ENCODE data around the gene SAC3D1. TPM values are rescaled to one million over a fixed set of nuclear protein-coding genes. Genes with fewer than 3 reads are reported as not detected.

The SAC3D1 gene
- total and polyA plus RNA-seq, 8 donors: 3.5 to 7.3 (median 4.7) TPM

DNA sequence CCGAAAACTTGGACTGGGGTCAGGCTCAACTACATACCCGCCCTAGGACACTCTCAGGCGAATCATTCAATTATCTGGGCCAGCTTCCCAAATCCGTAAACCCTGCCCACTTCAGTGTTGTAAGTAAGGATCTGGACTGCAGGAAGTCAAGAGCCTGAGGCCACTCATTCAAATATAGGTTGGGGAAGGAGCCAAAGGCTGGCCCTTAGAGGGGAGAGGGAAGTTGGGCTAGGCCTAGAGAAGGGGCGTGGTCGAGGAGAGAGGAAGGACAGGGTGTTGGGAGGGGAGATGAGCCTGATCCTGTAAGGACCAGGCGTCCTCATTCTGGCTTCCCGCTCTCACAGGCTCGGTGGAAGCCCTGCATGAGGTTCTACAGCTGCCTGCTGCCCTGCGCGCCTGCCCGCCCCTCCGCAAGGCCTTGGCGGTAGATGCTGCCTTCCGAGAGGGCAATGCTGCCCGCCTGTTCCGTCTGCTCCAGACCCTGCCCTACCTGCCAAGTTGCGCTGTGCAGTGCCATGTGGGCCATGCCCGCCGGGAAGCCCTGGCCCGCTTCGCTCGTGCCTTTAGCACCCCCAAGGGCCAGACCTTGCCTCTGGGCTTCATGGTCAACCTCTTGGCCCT lies 3.0 kb downstream of the SAC3D1 start:
- no peak overlapping the region for H3K27ac ChIP-seq
- 88 to 92% methylated on average over 15 to 23 of the region's 23 CpGs for WGBS, 2 donors
- ATAC-seq: no peak
- H3K9me3 ChIP-seq: no peaks in the 10 kb centered on the region
- intact Hi-C loops (cut with DNase I): no loop called here
- DNase-seq: no peak
- H3K4me1 ChIP-seq: peaks cover 0 to 17% (median 0%) of the 10 kb centered on the region in 3 donors
- FAIRE-seq: no peak
- no peaks in the 10 kb centered on the region for H3K36me3 ChIP-seq
- TF ChIP-seq, protein P1, sequence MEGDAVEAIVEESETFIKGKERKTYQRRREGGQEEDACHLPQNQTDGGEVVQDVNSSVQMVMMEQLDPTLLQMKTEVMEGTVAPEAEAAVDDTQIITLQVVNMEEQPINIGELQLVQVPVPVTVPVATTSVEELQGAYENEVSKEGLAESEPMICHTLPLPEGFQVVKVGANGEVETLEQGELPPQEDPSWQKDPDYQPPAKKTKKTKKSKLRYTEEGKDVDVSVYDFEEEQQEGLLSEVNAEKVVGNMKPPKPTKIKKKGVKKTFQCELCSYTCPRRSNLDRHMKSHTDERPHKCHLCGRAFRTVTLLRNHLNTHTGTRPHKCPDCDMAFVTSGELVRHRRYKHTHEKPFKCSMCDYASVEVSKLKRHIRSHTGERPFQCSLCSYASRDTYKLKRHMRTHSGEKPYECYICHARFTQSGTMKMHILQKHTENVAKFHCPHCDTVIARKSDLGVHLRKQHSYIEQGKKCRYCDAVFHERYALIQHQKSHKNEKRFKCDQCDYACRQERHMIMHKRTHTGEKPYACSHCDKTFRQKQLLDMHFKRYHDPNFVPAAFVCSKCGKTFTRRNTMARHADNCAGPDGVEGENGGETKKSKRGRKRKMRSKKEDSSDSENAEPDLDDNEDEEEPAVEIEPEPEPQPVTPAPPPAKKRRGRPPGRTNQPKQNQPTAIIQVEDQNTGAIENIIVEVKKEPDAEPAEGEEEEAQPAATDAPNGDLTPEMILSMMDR (IDR thresholded peaks at IDR 0.05): no peak
- no peaks in the 10 kb centered on the region for H3K27me3 ChIP-seq
- H3K4me3 ChIP-seq: no peak overlapping the region

DNA sequence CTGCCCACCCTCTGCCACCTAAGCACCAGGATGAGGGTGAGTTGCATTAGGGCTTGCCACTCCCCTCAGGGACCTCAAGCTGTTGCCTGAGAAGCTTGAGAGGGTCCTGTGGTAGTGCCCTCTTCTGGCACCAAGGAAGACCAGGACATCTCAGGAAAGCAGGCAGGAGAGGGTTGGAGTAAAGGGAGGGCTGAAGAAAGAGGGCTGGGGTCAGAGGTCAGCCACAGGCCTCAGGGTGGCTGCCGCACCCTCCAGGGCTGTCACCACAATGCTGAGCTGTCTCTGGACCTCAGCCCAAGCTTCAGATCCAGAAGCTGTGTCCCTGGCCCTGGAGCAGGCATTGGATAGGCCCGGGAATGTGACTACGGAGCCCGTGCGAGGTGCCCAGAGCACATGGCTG lies 4.1 kb downstream of the SAC3D1 start:
- Histone ChIP-seq H3K27ac (no peak overlapping the region), H3K9me3 (no peaks in the 10 kb centered on the region), H3K4me3 (no peak overlapping the region), H3K36me3 (no peaks in the 10 kb centered on the region), H3K4me1 (peaks cover 0 to 15% (median 0%) of the 10 kb centered on the region in 3 donors), H3K27me3 (no peaks in the 10 kb centered on the region)
- FAIRE-seq (no peak), ATAC-seq (no peak), DNase-seq (no peak)
- intact Hi-C loops (cut with DNase I): no loop called here
- 93 to 96% methylated on average over 5 of the region's 5 CpGs for WGBS, 2 donors
- TF ChIP-seq, protein P1 (IDR thresholded peaks at IDR 0.05): no peak

DNA sequence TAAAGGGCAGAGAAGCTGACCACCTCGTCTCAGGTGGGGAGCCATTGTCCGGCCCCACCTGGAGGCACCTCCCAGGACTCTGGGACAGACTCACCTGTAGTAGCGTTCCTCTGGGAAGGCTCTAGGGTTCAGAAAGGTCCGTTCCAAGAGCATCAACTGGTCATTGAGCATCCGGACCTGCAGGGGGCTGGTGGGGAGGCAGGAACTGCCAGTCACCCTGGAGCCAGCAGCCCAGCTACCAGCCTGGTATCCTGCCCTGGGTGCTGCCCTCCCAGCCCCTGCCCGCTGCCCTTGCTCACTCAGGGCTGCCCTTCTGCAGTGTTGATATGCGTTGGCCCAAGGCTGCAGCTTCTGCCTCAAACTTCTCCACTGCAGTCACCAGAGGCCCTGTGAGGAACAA lies 4.7 kb downstream of the SAC3D1 start:
- Histone ChIP-seq H3K27me3 (no peaks in the 10 kb centered on the region), H3K36me3 (no peaks in the 10 kb centered on the region), H3K4me1 (peaks cover 0 to 10% (median 0%) of the 10 kb centered on the region in 3 donors), H3K27ac (no peak overlapping the region), H3K4me3 (no peak overlapping the region), H3K9me3 (no peaks in the 10 kb centered on the region)
- intact Hi-C loops (cut with DNase I): no loop called here
- ATAC-seq (no peak), FAIRE-seq (no peak), DNase-seq (no peak)
- TF ChIP-seq, protein P1 (IDR thresholded peaks at IDR 0.05): no peak
- WGBS, 2 donors: 88 to 91% methylated on average over 7 of the region's 7 CpGs

DNA sequence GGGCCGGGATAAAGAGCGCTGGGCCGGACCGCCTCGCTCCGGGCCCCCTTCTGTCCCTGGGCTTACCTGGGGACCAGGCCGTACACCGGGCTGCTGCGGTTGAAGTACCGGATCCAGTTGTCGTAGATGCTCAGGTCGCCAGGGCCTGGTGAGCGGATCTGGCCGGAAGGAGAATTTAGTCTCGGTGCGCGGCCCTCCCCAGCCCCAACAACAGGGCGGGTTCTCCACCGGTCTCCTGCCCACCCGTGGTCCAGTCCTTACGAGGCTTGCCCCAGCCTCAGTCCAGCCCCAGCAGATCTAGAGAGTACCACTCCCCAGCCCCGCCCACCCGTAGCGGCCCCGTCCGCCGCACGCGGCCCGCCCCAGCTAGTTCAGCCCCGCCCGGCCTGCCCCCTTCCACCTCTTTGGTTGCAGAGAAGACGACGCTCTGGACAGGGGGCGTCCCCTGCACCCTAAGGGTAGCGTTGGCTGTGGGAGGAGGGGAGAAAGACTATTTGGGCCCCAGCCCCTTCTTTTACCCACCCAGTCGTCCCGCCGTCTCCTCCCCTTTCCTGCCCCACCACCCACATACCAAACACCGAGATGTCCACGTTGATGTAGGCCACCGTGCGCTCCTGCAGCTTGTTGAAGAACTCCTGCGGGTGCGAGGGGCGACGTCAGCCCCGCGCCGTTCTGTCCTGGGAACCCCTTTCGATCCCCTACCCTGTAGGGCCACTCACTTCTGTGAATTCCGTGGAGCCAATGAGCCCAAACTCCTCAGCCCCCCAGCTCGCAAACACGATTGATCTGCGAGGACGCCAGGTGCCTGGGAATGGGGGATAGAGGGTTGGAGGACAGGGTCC lies 6.8 kb downstream of the SAC3D1 start:
- TF ChIP-seq, protein P1 (IDR thresholded peaks at IDR 0.05): no peak
- WGBS, 2 donors: 57 to 63% methylated on average over 35 to 56 of the region's 56 CpGs
- no peak for FAIRE-seq

More for the DNA sequence above, 6.8 kb downstream of the SAC3D1 start:
- ATAC-seq (peak in 2 of 4 donors; percentile 29 to 33), DNase-seq (no peak)
- no peaks in the 10 kb centered on the region for H3K4me1 ChIP-seq
- peak overlapping the region in 2 of 4 donors; percentile 8 to 30 for H3K4me3 ChIP-seq
- intact Hi-C loops (cut with DNase I): no loop called here
- H3K9me3 ChIP-seq: no peaks in the 10 kb centered on the region
- H3K27me3 ChIP-seq: no peaks in the 10 kb centered on the region
- no peaks in the 10 kb centered on the region for H3K36me3 ChIP-seq
- no peak overlapping the region for H3K27ac ChIP-seq

Data from pancreas (tissue), 10 donors.